GM21390 (cell line): ENCODE measurements around the gene IGSF3.
"Not testable (repeated sequence)": the region's sequence is repeated elsewhere in the genome, so short reads cannot be mapped to it uniquely, and the experiment has no call there.

Source experiments
- ATAC-seq: cut with Tn5 transposase; IDR thresholded peaks from one replicate; pipeline ENCODE4 v1.9.1; 2021; ENCODE audit not compliant: unreplicated experiment

The IGSF3 gene

GRCh38 chr1:116631996-116632925 lies 35.3 kb downstream of the IGSF3 start:
- not testable (repeated sequence) for ATAC-seq

GRCh38 chr1:116631554-116631953 lies 36.0 kb downstream of the IGSF3 start:
- ATAC-seq = not testable (repeated sequence)

DNA sequence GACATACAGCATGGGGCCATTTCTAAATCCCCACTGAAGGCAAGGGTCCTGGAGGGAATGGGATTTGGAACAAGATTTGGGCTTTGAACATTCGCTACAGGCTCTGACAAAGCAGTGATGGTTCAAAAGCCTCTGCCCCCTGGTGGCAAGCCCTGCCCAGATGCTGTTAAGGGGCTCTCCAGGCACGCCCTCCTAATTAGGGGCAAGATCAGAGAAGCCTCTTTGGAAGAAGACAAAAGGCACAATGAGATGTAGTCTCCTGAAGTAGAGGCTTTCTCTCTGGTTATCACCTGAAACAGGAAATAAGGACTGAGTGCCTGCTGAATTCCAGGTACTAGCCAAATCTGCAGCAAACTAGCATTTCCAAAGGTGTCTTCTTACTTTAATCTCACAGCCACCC lies 37.5 kb downstream of the IGSF3 start:
- not testable (repeated sequence) for ATAC-seq

- not testable (repeated sequence) for ATAC-seq
Measured at GRCh38 chr1:116629441-116629840, 38.1 kb downstream of the IGSF3 start.

GRCh38 chr1:116628448-116628847 lies 39.1 kb downstream of the IGSF3 start:
- ATAC-seq = no peak

DNA sequence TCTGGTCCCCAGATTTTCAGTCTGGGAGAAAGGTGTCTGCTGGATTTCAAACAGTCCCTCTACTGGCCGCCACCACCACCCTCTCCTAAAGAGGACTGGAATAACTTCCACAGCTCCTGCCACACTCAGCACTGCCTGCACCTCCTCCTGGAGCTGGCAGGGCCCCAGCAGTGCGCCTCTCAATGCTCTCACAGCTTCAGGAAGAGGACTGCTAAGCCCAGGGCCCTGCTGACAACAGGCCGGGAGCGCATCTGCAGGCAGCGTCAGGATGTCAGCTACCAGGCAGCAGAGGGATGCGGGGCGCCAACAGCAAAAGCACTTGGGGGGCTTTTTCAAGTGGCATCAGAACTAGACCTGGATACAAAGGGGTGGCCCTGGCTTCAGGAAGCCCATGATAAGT lies 40.2 kb downstream of the IGSF3 start:
- ATAC-seq = not testable (repeated sequence)

GRCh38 chr1:116626915-116627314 lies 40.6 kb downstream of the IGSF3 start:
- ATAC-seq = not testable (repeated sequence)

DNA sequence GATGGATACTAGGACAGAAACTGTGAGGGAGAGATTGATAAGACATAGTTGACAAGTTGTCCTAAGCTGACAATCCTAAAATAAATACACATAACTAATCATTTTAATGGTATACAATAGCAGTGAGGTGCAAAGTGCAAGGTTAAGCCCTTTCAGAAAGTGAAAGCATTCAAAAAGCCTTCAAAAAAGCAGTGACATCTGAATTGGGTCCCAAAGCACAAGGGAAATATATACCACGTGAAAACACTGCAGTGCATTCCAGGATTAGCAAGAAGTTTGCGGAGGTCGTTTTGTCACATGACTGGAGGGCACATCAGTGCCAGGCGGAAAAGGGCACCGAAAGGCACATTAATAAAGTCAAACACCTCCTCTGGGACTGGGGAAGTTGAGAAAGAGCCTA lies 42.4 kb downstream of the IGSF3 start:
- ATAC-seq = not testable (repeated sequence)

- no peak for ATAC-seq
Measured at GRCh38 chr1:116624040-116624439, 43.5 kb downstream of the IGSF3 start.

DNA sequence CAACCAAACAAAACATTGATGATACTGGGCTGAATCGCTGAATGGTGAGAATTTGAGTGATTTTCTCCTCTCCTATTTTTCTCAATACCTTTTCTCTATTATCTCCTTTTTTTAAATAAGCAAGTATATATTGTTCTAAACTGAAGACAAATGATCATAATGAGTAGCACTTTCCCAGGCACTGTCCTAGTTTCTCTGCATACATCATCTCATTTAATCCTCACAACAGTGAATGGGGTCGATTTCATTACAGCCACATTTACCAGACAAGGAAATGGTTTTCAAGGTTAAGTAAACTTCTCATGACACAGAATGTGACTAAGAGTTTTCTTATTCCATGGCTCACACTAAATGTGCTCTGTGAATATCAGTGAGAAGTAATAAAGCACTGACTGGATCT lies 45.0 kb downstream of the IGSF3 start:
- not testable (repeated sequence) for ATAC-seq

GRCh38 chr1:116621756-116622155 lies 45.8 kb downstream of the IGSF3 start:
- not testable (repeated sequence) for ATAC-seq

DNA sequence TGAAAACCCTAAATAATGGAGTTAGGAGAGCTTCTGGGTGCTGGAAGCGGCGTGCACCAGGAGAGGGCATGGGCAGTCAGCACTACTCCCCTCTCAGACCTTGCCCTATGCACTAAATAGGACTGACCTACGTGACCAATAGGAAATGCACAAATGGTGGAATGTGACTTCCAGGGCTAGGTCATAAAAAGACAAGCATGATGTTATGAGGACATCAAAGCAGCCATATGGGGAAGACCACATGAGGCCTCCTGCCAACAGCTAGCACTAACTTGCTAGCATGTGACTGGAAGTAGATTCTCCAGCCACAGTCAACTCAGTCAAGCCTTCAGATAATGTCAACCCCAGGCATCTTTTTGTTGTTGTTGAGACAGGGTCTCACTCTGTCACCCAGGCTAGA lies 47.1 kb downstream of the IGSF3 start:
- not testable (repeated sequence) for ATAC-seq

DNA sequence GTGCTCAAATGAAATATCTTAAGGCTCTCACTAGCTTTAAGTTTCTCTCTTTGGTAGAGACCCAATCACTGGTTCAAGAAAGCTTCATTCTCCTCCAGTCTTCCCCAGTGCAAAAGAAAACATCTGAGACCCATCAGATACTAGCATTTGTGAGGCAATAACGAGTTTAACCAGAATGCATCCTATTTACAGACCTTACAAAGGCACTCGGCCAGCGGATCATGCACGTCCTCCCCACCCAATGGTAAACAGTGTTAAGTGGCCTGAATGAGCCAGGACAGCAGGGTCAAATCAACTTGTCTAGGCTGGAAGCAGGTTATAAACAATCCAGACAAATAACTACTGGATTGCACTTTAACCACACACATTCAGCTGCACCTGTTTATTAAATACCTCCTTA lies 48.4 kb downstream of the IGSF3 start:
- ATAC-seq = not testable (repeated sequence)

DNA sequence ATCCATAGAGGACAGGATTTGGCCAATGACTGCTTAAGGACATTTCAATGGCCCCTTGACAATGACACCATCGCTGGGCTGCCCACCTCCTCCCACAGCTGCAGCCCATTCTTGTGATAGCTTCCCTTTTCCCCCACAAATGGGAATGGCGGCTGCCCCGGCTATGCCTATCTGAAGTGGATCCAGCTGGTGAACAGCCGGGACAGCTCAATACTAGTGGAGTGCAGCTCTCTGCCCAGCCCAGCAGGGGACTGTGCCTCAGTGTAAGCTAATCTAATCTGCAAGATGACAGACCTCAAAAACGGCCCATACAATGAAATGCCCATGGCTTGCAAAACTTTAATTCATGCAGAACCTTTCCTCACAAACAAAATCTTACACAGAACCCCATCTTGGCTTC lies 49.7 kb downstream of the IGSF3 start:
- not testable (repeated sequence) for ATAC-seq

- ATAC-seq = not testable (repeated sequence)
Measured at GRCh38 chr1:116613825-116614224, 53.7 kb downstream of the IGSF3 start.

DNA sequence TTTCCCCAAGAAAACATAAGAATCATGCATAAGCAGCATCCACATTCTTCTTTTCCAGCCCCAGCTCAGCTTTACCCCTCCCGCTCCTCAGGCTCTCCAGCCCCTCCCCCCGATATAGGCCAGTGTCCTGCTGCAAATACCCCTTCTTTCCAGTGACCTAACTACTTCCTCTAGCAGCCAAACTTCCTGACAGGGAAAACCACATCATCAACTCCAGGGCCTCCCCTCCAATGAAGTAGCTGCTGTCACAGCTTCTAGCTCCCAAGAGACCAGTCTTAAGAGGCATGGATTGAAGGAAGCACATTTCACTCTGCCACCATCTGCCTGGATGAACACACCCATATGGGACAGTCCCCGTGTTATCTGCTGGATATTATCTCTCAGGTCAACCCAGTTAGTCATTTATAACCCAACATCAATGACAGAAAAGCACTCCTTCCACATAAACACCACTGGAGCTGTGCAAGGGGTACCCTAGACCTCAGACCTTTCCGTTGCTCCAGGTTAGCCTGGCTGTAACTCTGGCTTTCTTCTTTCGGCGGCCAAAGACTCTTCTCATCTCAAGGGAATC lies 57.6 kb downstream of the IGSF3 start:
- not testable (repeated sequence) for ATAC-seq

- not testable (repeated sequence) for ATAC-seq
Measured at GRCh38 chr1:116608841-116609240, 58.7 kb downstream of the IGSF3 start.

DNA sequence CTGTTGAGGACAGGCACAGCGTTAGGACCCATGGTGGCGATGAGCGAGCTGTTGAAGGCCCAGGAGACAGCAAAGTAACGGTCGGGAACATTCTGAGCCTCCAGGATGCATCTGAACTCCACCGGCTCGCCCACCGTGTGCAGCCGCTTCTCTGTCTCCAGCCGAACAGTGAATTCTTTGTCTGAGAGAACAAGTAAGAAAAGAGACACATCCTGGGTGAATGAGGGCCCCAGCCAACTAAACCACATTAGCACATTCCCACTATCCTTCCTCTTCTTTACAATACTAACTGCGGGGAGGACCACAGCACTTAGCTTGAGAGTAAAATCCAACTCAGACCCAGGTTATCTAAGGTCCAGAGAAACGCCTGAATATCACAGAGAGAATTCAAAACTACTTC lies 59.4 kb downstream of the IGSF3 start:
- not testable (repeated sequence) for ATAC-seq

DNA sequence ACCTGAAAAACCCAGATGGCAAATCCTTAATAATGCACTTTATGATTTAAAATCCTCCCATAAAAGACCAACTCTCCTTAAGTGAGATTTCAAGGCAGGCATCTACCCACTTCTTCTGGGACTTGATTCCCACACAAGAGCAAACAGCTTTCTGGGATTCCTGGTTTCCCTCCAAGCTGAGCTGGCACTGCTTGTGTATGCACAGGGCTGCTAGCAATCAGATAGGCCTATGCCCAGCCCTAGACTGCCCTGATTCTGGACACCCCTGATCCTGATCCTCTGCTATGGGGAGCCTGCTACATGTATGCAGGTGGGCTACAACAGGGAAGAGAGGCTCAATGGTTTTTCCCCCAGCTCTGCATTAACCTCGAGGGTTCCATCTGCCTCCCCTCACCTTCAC lies 60.1 kb downstream of the IGSF3 start:
- not testable (repeated sequence) for ATAC-seq

GRCh38 chr1:116606067-116606466 lies 61.5 kb downstream of the IGSF3 start:
- not testable (repeated sequence) for ATAC-seq

DNA sequence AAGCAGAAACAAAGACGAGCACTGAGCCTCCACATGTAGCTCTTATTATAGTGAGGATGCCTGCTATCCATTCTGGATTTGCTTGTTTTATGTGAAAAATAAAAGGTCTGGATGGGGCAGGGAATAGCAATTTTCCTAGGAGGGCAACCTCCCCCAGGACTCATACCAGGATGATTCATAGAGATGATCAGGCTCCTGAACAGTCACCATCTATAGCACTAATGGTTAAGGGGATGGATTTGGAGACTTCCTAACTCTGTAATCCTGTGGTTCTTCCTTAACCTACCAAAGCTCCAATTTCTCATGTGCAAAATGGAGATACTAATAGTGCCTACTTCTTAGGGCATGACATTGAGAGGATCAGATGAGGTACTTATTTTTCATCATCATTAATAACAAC lies 62.2 kb downstream of the IGSF3 start:
- ATAC-seq = no peak

DNA sequence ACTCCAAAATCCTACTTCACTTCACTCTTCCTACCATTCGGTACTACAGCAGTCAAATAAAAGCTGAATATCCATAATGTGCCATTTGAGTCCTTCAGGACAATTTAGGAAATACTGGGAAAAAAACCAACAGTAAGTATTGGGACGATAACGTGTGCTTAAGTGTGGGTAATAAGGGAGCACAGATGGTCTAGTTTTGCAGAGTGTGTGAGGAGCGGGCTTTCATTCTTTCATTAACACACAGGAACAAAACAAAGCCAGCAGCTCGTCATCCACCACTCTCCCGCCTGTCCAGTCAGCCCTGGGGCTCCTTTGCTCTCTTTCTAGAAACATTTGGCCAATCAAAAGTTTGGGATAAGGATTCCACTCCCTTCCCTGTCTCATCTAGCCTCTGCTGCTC lies 63.1 kb downstream of the IGSF3 start:
- ATAC-seq = not testable (repeated sequence)
